ENCODE data around the gene SNRK.

DNA sequence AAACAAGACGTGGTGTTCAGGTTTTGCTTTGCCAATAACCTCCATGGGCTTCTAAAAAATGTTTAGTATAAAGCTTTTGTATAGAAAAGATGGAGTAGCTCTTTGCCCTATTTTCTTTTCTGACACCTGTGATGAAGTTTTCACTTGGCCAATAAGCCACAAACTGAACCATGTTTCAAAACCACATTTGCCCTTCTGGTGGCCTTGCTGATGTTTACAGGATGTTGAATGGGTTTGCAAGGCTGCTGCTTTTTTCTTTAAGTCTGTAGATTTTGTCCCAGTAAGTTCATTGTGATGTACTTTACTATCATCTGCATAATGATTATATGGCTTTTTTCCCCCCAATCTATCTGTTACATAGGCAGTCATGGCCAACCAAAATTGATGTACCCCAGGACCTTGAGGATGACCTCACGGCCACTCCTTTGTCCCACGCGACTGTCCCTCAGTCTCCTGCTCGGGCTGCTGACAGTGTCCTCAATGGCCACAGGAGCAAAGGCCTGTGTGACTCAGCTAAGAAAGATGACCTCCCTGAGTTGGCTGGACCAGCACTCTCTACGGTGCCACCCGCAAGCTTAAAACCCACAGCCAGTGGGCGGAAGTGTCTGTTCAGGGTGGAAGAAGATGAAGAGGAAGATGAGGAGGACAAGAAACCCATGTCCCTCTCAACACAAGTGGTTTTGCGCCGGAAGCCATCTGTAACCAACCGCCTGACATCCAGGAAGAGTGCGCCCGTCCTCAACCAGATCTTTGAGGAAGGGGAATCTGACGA is 60.8 kb downstream of the SNRK start:
- TF ChIP-seq, protein P1, sequence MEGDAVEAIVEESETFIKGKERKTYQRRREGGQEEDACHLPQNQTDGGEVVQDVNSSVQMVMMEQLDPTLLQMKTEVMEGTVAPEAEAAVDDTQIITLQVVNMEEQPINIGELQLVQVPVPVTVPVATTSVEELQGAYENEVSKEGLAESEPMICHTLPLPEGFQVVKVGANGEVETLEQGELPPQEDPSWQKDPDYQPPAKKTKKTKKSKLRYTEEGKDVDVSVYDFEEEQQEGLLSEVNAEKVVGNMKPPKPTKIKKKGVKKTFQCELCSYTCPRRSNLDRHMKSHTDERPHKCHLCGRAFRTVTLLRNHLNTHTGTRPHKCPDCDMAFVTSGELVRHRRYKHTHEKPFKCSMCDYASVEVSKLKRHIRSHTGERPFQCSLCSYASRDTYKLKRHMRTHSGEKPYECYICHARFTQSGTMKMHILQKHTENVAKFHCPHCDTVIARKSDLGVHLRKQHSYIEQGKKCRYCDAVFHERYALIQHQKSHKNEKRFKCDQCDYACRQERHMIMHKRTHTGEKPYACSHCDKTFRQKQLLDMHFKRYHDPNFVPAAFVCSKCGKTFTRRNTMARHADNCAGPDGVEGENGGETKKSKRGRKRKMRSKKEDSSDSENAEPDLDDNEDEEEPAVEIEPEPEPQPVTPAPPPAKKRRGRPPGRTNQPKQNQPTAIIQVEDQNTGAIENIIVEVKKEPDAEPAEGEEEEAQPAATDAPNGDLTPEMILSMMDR (IDR thresholded peaks at IDR 0.05), result no peak
- TF ChIP-seq POLR2A (IDR thresholded peaks at IDR 0.05), result no peak

Data from heart left ventricle (tissue), 13 donors.